Activated T-helper 9 cell treated with anti-CD3 and anti-CD28 coated beads, Interleukin-2, amount 50 U/mL, for 16 hours (primary cell): ENCODE results near the gene TOMM7.
"Not testable (repeated sequence)": the region's sequence is repeated elsewhere in the genome, so short reads cannot be mapped to it uniquely, and the experiment has no call there.

Source experiments
- DNase-seq: peaks from one replicate; pipeline ENCODE4 v3.0.0-alpha.2; 2020; ENCODE audit warnings: low read depth

TOMM7 gene

DNA sequence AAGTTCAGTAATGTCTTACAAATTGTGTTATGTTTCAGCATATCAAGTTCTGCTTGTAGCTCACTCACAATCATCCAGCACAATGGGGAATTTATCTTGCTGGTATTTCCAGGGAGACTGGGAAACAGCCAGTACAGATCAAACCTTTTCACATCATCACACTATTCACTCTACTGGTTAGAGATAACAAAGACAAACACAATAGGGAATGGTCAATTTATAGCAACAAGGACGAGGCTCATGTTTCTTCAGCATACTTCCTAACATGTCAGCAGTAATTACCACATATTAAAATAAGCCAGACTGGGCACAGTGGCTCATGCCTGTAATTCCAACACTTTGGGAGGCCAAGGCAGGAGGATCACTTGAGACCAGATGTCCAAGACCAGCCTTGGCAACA, 38.3 kb downstream of the TOMM7 start:
- DNase-seq = no peak

DNA sequence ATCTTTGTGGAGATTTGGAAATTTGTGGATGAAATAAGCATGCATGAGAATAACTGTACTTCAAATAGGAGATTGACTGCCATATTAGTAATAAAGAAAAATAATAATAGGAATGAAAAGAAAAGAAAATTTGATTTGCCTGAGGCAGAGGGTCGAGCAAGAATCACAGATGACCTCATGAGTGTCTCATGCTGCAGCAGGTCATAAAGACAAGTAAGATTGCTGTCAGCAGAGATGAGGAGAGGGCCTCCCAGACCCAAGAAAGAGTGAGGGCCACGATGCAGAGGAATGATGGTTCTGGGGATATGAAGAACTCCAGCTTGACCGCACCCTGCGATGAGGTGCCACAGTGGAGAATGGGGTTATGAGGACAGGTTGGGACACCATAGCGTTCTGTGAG, 39.2 kb downstream of the TOMM7 start:
- no peak for DNase-seq

DNA sequence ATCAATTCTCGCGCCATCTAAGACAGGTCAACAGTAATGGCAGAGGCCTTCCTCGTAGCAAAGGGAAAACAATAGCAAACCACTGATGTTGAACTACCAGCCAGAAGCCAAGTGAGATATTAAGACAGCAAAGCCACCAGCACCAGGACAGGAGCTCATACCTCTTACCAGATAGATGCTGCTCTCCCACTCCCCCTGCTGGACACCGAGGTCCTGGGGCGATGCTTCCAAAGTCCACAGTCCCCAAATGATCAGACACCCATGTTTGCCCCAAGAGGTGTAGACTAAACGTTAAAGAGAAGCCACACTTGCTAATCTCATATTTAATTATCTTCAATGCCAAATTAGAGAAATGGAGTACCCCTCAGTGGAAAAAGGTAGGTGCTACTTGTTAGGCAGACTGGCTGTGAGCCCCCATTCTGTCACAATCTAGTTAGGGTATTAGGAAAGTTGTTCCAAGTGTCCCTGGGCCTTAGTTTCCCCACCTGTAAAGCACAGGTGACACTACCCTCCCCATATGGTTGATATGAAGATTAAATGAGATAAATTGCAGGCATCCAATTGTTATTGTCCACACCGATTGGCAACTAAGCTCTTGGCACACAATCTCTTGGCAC, 39.9 kb downstream of the TOMM7 start:
- peak; percentile 51 for DNase-seq

DNA sequence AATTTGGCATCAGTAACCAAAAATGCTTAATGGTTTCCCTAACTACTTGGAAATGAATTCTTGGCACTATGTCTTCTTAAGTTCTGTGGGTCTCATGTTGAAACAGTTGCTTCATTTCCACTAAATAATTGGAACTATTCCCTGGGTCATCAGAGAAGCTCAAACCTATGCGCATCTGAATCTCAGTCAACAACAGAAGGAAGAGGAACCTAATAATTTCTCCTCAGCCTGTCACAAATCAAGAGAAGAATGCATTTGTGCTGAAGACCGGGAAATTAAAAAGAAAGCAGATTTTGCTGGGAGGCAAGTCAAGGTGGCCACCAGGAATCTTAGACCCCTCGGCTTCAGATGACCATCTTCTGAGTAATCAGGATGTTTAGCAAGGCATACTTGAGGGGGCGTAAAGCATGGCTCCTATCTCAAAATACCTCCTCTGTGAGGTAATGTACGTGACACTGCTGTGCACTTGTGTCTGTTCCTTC, 41.4 kb downstream of the TOMM7 start:
- DNase-seq = no peak

DNA sequence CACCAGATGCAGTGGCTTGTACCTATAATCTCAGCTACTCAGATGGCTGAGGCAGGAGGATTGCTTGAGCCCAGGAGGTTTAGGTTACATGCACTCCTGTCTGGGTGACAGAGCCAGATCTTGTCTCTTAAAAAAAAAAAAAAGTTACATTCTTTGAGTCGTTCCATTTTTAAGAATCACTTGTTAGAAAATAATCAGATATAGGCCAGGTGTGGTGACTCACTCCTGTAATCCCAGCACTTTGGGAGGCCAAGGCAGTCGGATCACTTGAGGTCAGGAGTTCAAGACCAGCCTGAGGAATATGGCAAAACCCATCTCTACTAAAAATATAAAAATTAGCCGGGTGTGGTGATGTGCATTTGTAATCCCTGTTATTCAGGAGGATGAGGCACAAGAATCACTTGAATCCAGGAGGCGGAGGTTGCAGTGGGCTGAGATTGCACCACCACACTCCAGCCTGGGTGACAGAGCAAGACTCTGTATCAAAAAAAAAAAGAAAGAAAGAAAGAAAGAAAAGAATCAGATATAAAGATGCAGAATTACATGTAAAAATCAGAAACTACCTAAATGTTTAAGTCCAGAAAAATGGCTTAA, 42.8 kb downstream of the TOMM7 start:
- DNase-seq = not testable (repeated sequence)

DNA sequence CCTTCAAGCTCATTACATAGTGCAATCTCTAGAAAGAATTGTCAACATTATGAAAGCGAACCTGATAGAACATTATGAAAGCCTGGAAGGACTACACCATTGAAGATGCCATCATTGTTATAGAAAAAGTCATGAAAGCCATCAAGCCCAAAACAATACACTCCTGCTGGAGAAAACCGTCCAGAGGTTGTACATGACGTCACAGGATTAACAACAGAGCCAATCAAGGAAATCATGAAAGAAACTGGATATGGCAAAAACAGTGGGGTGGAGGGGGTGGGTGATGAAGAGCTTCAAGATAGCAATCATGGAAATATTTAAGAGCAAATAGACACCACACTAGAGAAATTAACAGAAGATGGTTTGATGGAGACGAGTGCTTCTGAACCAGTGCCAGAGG, 45.7 kb downstream of the TOMM7 start:
- DNase-seq = no peak

DNA sequence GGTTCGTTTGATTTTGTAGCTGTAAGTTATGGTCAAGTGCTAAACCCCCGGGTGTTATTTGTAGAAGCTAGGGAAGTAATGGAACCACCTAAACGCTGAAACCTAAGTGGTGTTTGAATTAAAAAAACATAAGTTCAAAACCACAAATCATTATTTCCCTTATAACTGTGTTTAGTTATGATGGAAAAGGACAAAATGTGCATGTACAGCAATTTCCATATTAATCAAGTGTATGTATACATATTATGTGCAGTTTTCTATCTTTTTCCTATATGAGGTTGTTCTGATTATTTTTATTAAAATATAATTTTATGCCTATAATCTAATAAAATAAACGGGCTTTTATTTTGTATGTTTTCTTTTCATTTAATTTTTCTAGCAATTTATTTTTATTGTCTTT, 49.8 kb downstream of the TOMM7 start:
- no peak for DNase-seq

DNA sequence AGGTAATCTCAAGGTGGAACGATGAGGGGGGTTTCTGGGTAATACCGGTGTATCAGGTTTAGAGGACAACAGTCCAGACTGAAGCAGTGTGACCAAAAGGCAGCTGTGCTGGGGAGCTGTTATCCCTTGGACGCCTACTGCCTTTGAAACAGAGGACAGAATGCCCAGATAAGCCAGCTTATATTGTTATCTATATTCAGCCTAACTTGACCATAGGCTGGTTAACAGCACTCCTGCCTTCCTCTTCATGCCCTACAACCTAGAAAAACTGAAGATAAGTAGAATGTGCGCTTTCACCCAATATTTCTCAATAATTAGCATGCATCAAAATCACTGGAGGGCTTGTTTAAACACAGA, 50.8 kb downstream of the TOMM7 start:
- DNase-seq = no peak

DNA sequence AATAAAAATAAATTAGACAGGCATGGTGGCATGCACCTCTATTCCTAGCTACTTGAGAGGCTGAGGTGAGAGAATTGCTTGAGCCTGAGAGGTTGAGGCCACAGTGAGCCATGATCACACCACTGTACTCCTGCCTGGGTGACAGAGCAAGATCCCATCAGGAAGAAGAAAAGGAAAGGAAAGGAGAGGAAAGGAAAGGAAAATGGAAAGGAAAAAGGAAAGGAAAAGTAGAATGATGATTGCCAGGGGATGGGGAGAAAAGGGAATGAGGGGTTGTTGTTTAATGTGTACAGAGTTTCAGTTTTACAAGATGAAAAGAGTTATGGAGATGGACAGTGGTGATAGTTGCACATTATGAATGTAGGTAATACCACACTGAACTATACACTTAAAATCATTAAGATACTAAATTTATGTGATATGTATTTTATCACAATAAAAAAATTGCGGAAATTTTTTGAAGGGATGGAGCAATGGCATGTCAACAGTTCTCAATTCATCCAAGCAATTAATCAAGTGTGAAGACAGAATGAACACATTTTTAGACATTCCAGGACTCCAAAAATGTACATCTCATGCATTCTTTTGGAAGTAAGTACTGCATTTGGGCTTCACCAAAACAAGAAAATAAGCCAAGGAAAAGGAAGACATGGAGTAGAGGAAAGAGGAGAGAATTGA, 51.3 kb downstream of the TOMM7 start:
- DNase-seq = no peak

DNA sequence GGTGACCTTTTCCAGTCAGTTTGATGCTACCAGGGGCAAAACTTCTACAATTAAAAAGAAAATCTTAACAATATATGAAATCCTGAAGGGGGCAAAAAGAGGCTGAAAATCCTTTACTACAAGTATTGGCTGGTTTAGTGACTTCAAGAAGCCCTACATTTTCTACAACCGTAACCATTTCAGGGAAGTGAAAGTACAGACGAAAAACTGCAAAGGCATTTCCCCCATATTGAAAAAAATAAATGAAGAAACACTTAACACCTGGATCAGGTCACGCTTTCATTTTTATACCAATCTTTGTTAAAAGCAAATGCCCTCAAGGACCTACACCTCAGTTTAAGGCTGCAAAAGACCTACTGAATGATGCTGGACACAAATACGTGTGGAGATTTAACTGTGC, 57.0 kb downstream of the TOMM7 start:
- DNase-seq = no peak
